WTC11 (cell line): ENCODE results near the gene NPHS1. TPM values are rescaled to one million over a fixed set of nuclear protein-coding genes. Genes with fewer than 3 reads are reported as not detected.

Experiments
- ATAC-seq: fragments of 200-7000 bp; cut with Tn5 transposase; 2 replicates; pipeline ENCODE4 v1.10.0; 2021; ENCODE audit warnings: mild to moderate bottlenecking, moderate library complexity
- Bru-seq: library from RNA; stranded (reverse); fragments of 400-500 nt; gene quantifications from one replicate; lab custom pipeline; 2021; lab: Mats Ljungman, UMichigan
- CTCF ChIA-PET: fragments of 300-600 bp; sonication (Branson Sonifier 250); formaldehyde crosslinking; loops from one replicate; lab custom pipeline; 2021; ENCODE audit warnings: antibody characterized with exemption; lab: Charles Lee
- POLR2A ChIA-PET: fragments of 350-600 bp; sonication (Branson Sonifier 250); formaldehyde crosslinking; loops from one replicate; lab custom pipeline; 2021; ENCODE audit warnings: antibody characterized with exemption; lab: Charles Lee
- DNase-seq: peaks from one replicate; pipeline ENCODE4 v3.0.0; 2021; ENCODE audit warnings: low spot score
- H3K27ac Mint-ChIP-seq: 2 replicates; pipeline ENCODE4 v1.8.0; 2021; ENCODE audit warnings: mixed read lengths
- H3K27me3 Mint-ChIP-seq: 2 replicates; pipeline ENCODE4 v1.8.0; 2021; ENCODE audit warnings: low read depth, mild to moderate bottlenecking, moderate library complexity, mixed read lengths
- H3K36me3 Mint-ChIP-seq: 2 replicates; pipeline ENCODE4 v1.8.0; 2021; ENCODE audit warnings: mixed read lengths
- H3K4me1 Mint-ChIP-seq: 2 replicates; pipeline ENCODE4 v1.8.0; 2022; ENCODE audit warnings: mixed read lengths
- H3K4me3 Mint-ChIP-seq: 2 replicates; pipeline ENCODE4 v1.8.0; 2021; ENCODE audit warnings: mild to moderate bottlenecking, moderate library complexity, mixed read lengths
- H3K9me3 Mint-ChIP-seq: 2 replicates; pipeline ENCODE4 v1.8.0; 2021; ENCODE audit warnings: mixed read lengths
- CBFB ChIP-seq: sonication (generic); formaldehyde crosslinking; IDR thresholded peaks from 2 replicates; pipeline ENCODE4 v1.8.1; 2022; ENCODE audit warnings: mild to moderate bottlenecking, low read depth, missing genetic modification reagents
- FOXP4 ChIP-seq: sonication (generic); formaldehyde crosslinking; IDR thresholded peaks from 2 replicates; pipeline ENCODE4 v1.8.0; 2022; ENCODE audit warnings: mild to moderate bottlenecking, missing genetic modification reagents
- NFE2L1 ChIP-seq: sonication (generic); formaldehyde crosslinking; IDR thresholded peaks from 2 replicates; pipeline ENCODE4 v1.8.1; 2023; ENCODE audit warnings: missing genetic modification reagents
- NR2C2 ChIP-seq: sonication (generic); formaldehyde crosslinking; IDR thresholded peaks from 2 replicates; pipeline ENCODE4 v1.8.0; 2022; ENCODE audit warnings: mild to moderate bottlenecking, missing genetic modification reagents
- NR3C1 ChIP-seq: sonication (generic); formaldehyde crosslinking; conservative IDR thresholded peaks from 2 replicates; pipeline ENCODE4 v1.8.1; 2023; ENCODE audit warnings: low read depth, mild to moderate bottlenecking, missing genetic modification reagents
- RELA ChIP-seq: sonication (generic); formaldehyde crosslinking; IDR thresholded peaks from 2 replicates; pipeline ENCODE4 v1.8.1; 2022; ENCODE audit warnings: missing genetic modification reagents, mild to moderate bottlenecking, borderline replicate concordance
- SP1 ChIP-seq: sonication (generic); formaldehyde crosslinking; conservative IDR thresholded peaks from 2 replicates; pipeline ENCODE4 v1.8.1; 2022; ENCODE audit warnings: missing genetic modification reagents
- TEAD1 ChIP-seq: sonication (generic); formaldehyde crosslinking; IDR thresholded peaks from 2 replicates; pipeline ENCODE4 v1.8.0; 2022; ENCODE audit warnings: mild to moderate bottlenecking, missing genetic modification reagents
- ZBTB21 ChIP-seq: sonication (generic); formaldehyde crosslinking; IDR thresholded peaks from 2 replicates; pipeline ENCODE4 v1.8.1; 2023; ENCODE audit warnings: mild to moderate bottlenecking, missing genetic modification reagents, borderline replicate concordance
- ZNF121 ChIP-seq: sonication (generic); formaldehyde crosslinking; IDR thresholded peaks from 2 replicates; pipeline ENCODE4 v1.8.0; 2023; ENCODE audit warnings: missing genetic modification reagents
- long read RNA-seq, 3 experiments: library from RNA in 1 of 3; library from capped mRNA in 1 of 3; library from polyadenylated mRNA in 1 of 3; unstranded in 2 of 3; stranded (forward) in 1 of 3; transcript quantifications; one replicate each; pipeline ENCODE4 v2.0.0, GENCODE V29; 2021
- total RNA-seq: library from RNA; stranded (reverse); gene quantifications from 3 replicates; pipeline ENCODE4 v1.2.3, GENCODE V29; 2021
- TF ChIP-seq, protein P1 (sequence below): sonication (generic); formaldehyde crosslinking; IDR thresholded peaks from 2 replicates; pipeline ENCODE4 v1.8.1; 2023; ENCODE audit warnings: mild to moderate bottlenecking, missing genetic modification reagents, moderate library complexity
- TF ChIP-seq, protein P2 (sequence below): sonication (generic); formaldehyde crosslinking; IDR thresholded peaks from 2 replicates; pipeline ENCODE4 v1.8.0; 2022; ENCODE audit warnings: mild to moderate bottlenecking, missing genetic modification reagents
- TF ChIP-seq, protein P3 (sequence below): sonication (generic); formaldehyde crosslinking; IDR thresholded peaks from 2 replicates; pipeline ENCODE4 v1.8.1; 2023; ENCODE audit warnings: mild to moderate bottlenecking, moderate library complexity, missing genetic modification reagents
- TF ChIP-seq, protein P4 (sequence below): sonication (generic); formaldehyde crosslinking; IDR thresholded peaks from 2 replicates; pipeline ENCODE4 v1.8.1; 2023; ENCODE audit warnings: mild to moderate bottlenecking, missing genetic modification reagents

Gene NPHS1, protein sequence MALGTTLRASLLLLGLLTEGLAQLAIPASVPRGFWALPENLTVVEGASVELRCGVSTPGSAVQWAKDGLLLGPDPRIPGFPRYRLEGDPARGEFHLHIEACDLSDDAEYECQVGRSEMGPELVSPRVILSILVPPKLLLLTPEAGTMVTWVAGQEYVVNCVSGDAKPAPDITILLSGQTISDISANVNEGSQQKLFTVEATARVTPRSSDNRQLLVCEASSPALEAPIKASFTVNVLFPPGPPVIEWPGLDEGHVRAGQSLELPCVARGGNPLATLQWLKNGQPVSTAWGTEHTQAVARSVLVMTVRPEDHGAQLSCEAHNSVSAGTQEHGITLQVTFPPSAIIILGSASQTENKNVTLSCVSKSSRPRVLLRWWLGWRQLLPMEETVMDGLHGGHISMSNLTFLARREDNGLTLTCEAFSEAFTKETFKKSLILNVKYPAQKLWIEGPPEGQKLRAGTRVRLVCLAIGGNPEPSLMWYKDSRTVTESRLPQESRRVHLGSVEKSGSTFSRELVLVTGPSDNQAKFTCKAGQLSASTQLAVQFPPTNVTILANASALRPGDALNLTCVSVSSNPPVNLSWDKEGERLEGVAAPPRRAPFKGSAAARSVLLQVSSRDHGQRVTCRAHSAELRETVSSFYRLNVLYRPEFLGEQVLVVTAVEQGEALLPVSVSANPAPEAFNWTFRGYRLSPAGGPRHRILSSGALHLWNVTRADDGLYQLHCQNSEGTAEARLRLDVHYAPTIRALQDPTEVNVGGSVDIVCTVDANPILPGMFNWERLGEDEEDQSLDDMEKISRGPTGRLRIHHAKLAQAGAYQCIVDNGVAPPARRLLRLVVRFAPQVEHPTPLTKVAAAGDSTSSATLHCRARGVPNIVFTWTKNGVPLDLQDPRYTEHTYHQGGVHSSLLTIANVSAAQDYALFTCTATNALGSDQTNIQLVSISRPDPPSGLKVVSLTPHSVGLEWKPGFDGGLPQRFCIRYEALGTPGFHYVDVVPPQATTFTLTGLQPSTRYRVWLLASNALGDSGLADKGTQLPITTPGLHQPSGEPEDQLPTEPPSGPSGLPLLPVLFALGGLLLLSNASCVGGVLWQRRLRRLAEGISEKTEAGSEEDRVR (N-terminal part only)
- total RNA-seq: 0.61 to 1.7 TPM (median 1.7 TPM) in 3 replicates
- Bru-seq, nascent RNA: percentile 15 among the genes with signal in this experiment
- long read RNA-seq, experiment 1: 0 reads
- long read RNA-seq, experiment 2, partial matches to known transcripts: 0 of 1 reads
- long read RNA-seq, experiment 2, other reads (novel, unspliced or antisense): 1 of 1 reads
- long read RNA-seq, experiment 3, partial matches to known transcripts: 1 of 1 reads
- long read RNA-seq, experiment 3, other reads (novel, unspliced or antisense): 0 of 1 reads

GRCh38 chr19:35852029-35852780 is at the start of gene NPHS1:
Gene NPHS1, minus strand, starts transcription at chr19:35852504. Its CDS starts 667 bp downstream, at chr19:35851837.
- H3K4me1 Mint-ChIP-seq: peaks cover 25% of the 10 kb centered on the region
- ChIA-PET POLR2A (interaction anchor here (0.7 kb wide), 1 partner anchor 27 kb away, joined by 3 read pairs; no protein-coding TSS in a partner anchor), CTCF (interaction anchor here (1.2 to 2.9 kb wide), 5 partner anchors 8 to 125 kb away, joined by 4 to 36 read pairs (median 5); no protein-coding TSS in a partner anchor)
- DNase-seq: no peak
- no peaks in the 10 kb centered on the region for H3K9me3 Mint-ChIP-seq
- no peak for ATAC-seq
- no peaks in the 10 kb centered on the region for H3K36me3 Mint-ChIP-seq
- H3K27ac Mint-ChIP-seq: no peak within 1 kb of the TSS
- H3K27me3 Mint-ChIP-seq: peaks cover 85% of the 10 kb centered on the region
- TF ChIP-seq NFE2L1 (no peak), NR2C2 (CRISPR knock-in tag) (no peak), ZNF121 (CRISPR knock-in tag) (0 out of 2 replicates have a peak, but pooled peaks have one; percentile 35)
- H3K4me3 Mint-ChIP-seq: peak within 1 kb of the TSS; percentile 53

DNA sequence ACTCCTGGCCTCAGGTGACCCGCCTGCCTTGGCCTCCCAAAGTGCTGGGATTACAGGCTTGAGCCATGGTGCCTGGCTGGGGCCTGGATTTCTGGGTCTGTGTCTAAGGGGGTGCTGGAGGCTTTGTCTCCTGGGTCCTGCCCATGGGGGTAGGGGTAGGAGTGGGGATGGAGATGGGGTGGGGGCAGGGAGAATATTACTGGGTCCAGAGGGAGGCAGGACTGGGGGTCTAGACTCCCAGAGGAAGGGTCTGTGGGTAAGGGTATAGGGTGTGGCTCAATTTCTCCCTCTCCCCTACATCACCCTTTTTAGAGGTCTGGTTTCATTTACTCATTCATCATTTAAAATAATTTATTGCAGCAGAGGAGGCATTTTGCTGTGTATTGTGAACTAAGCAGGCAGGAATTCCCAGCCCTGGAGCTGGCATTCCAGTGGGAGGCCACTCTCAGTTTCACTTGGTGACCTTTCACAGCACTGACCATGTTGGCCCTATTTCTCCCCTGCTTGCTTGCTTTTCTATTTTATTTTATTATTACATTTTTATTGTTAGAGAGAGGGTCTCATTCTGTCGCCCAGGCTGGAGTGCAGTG is 48.8 kb upstream of the NPHS1 start:
- ATAC-seq (no peak), DNase-seq (no peak)
- Mint-ChIP-seq H3K36me3 (peaks cover 9% of the 10 kb centered on the region), H3K4me1 (peaks cover 18% of the 10 kb centered on the region), H3K4me3 (peak overlapping the region; percentile 93), H3K27ac (no peak overlapping the region), H3K9me3 (no peaks in the 10 kb centered on the region), H3K27me3 (peaks cover 18% of the 10 kb centered on the region)
- POLR2A ChIA-PET: interaction anchor here (0.6 kb wide), 1 partner anchor 267 kb away, joined by 4 read pairs; no protein-coding TSS in a partner anchor
- TF ChIP-seq SP1 (CRISPR knock-in tag) (no peak), NFE2L1 (no peak), CBFB (no peak)
- TF ChIP-seq, protein P1, sequence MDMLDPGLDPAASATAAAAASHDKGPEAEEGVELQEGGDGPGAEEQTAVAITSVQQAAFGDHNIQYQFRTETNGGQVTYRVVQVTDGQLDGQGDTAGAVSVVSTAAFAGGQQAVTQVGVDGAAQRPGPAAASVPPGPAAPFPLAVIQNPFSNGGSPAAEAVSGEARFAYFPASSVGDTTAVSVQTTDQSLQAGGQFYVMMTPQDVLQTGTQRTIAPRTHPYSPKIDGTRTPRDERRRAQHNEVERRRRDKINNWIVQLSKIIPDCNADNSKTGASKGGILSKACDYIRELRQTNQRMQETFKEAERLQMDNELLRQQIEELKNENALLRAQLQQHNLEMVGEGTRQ (CRISPR knock-in tag): no peak
- CTCF ChIA-PET: interaction anchor here (0.7 to 1.3 kb wide), 3 partner anchors 76 to 153 kb away, joined by 3 to 4 read pairs (median 3); partner anchors contain the start of gene LIN37

DNA sequence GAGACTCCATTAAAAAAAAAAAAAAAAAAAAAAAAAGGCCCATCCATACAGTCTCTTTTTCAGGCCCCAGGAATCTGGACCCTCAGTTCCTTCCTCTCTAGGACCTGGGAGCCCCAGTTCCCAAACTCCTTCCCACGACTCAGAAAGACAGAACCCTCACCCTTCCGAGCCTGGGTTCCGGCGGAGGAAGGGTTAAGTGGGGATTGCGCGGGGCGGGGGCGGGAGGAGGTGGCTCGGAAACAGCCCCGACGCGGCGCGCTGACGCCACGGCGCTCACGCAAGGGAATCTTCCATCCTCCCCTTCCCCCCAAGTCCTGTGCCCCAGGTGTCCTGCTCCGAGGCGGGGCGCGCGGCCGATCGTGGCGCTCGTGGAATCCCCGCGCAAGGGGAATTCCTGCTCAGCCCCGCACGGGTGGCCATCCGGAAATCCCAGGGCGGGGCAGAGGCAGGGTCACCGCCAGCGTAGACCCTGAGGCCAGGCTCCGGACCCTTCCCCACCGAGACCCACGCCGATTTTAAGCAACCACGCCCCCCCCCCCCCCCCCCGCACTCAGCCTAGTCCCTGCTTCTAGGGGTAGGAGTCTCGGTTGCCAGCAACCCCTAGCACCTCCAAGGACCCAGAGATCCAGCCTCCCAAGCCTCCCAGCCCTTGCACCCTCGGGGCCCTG is 47.4 kb upstream of the NPHS1 start:
- Mint-ChIP-seq H3K4me1 (peaks cover 18% of the 10 kb centered on the region), H3K36me3 (peaks cover 19% of the 10 kb centered on the region), H3K4me3 (peak overlapping the region; percentile 93), H3K27ac (peak overlapping the region; percentile 80; the same call in 1 of the 2 replicates), H3K27me3 (peaks cover 18% of the 10 kb centered on the region), H3K9me3 (no peaks in the 10 kb centered on the region)
- POLR2A ChIA-PET: interaction anchor here (0.6 kb wide), 1 partner anchor 31 kb away, joined by 5 read pairs; no protein-coding TSS in a partner anchor
- CTCF ChIA-PET: interaction anchor here (1.3 kb wide), 1 partner anchor 77 kb away, joined by 3 read pairs; no protein-coding TSS in a partner anchor
- ATAC-seq: peak; percentile 6
- peak; percentile 60 for DNase-seq
- TF ChIP-seq FOXP4 (peak; percentile 42; the same call in 1 of the 2 replicates), NR3C1 (CRISPR knock-in tag) (no peak), RELA (CRISPR knock-in tag) (peak; percentile 70; the same call in 1 of the 2 replicates), ZBTB21 (0 out of 2 replicates have a peak, but pooled peaks have one; percentile 47), TEAD1 (CRISPR knock-in tag) (no peak)
- TF ChIP-seq, protein P2, sequence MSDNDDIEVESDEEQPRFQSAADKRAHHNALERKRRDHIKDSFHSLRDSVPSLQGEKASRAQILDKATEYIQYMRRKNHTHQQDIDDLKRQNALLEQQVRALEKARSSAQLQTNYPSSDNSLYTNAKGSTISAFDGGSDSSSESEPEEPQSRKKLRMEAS: 0 out of 2 replicates have a peak, but pooled peaks have one; percentile 14
- TF ChIP-seq, protein P3, sequence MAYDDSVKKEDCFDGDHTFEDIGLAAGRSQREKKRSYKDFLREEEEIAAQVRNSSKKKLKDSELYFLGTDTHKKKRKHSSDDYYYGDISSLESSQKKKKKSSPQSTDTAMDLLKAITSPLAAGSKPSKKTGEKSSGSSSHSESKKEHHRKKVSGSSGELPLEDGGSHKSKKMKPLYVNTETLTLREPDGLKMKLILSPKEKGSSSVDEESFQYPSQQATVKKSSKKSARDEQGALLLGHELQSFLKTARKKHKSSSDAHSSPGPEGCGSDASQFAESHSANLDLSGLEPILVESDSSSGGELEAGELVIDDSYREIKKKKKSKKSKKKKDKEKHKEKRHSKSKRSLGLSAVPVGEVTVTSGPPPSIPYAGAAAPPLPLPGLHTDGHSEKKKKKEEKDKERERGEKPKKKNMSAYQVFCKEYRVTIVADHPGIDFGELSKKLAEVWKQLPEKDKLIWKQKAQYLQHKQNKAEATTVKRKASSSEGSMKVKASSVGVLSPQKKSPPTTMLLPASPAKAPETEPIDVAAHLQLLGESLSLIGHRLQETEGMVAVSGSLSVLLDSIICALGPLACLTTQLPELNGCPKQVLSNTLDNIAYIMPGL (CRISPR knock-in tag): 0 out of 2 replicates have a peak, but pooled peaks have one; percentile 50
- TF ChIP-seq, protein P4, sequence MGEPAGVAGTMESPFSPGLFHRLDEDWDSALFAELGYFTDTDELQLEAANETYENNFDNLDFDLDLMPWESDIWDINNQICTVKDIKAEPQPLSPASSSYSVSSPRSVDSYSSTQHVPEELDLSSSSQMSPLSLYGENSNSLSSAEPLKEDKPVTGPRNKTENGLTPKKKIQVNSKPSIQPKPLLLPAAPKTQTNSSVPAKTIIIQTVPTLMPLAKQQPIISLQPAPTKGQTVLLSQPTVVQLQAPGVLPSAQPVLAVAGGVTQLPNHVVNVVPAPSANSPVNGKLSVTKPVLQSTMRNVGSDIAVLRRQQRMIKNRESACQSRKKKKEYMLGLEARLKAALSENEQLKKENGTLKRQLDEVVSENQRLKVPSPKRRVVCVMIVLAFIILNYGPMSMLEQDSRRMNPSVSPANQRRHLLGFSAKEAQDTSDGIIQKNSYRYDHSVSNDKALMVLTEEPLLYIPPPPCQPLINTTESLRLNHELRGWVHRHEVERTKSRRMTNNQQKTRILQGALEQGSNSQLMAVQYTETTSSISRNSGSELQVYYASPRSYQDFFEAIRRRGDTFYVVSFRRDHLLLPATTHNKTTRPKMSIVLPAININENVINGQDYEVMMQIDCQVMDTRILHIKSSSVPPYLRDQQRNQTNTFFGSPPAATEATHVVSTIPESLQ (CRISPR knock-in tag): no peak
